ENCODE measurements around the gene LRRTM4.

GRCh38 chr2:77147153-77147552 is 375.0 kb downstream of the LRRTM4 start:
- TF ChIP-seq ELK1 (IDR thresholded peaks at IDR 0.05; ENCODE audit: low read depth, low read length) (no peak), CTCF (IDR thresholded peaks at IDR 0.05) (no peak), POLR2AphosphoS2 (conservative IDR thresholded peaks at IDR 0.05; ENCODE audit: low read length) (no peak), POLR2A (IDR thresholded peaks at IDR 0.05; ENCODE audit: low read length) (no peak), RAD21 (conservative IDR thresholded peaks at IDR 0.05 in 1 of 2, IDR thresholded peaks at IDR 0.05 in 1 of 2) (no peak), HDAC2 (IDR thresholded peaks at IDR 0.05) (no peak), BHLHE40 (IDR thresholded peaks at IDR 0.05; ENCODE audit: low read depth, low read length) (no peak)
